Lower lobe of right lung (tissue), 2 donors: ENCODE results near the gene AGMO. TPM values are rescaled to one million over a fixed set of nuclear protein-coding genes. Genes with fewer than 3 reads are reported as not detected.
"Not testable (repeated sequence)": the region's sequence is repeated elsewhere in the genome, so short reads cannot be mapped to it uniquely, and the experiment has no call there.

ENCODE experiments used
- ATAC-seq, 2 donors: fragments of 200-7000 bp; cut with Tn5 transposase; one replicate each; pipeline ENCODE4 v1.9.1; 2020 to 2022; ENCODE audit warnings: mild to moderate bottlenecking in 2 of 2, moderate library complexity in 2 of 2
- DNase-seq: peaks from one replicate; pipeline ENCODE4 v3.0.0-alpha.2; 2020
- H3K27ac ChIP-seq: fragments of 200-600 bp; one replicate; pipeline ENCODE4 v1.8.0; 2022
- H3K27me3 ChIP-seq: fragments of 200-600 bp; one replicate; pipeline ENCODE4 v1.8.0; 2022; ENCODE audit warnings: low read depth
- H3K36me3 ChIP-seq: fragments of 200-600 bp; one replicate; pipeline ENCODE4 v1.8.0; 2022; ENCODE audit warnings: mild to moderate bottlenecking
- H3K4me1 ChIP-seq: fragments of 200-600 bp; one replicate; pipeline ENCODE4 v1.8.0; 2022
- H3K4me3 ChIP-seq: fragments of 200-600 bp; one replicate; pipeline ENCODE4 v1.8.0; 2022; ENCODE audit warnings: mild to moderate bottlenecking
- H3K9me3 ChIP-seq: fragments of 200-600 bp; one replicate; pipeline ENCODE4 v1.8.0; 2022
- intact Hi-C: fragments of 100-400 bp; cut with DNase I; formaldehyde crosslinking; loops from one replicate; pipeline ENCODE4 v1.11.0; 2022
- total RNA-seq: library from RNA; stranded (reverse); fragmentation: NEBNext Ultra II Directional; extraction: Animal tissue kit (Norgen Biotek cat#: 25700); gene quantifications from one replicate; pipeline ENCODE4 v1.2.1, GENCODE V29; 2021
- TF ChIP-seq, protein P1 (sequence below): fragments of 200-600 bp; IDR thresholded peaks from one replicate; pipeline ENCODE4 v1.8.0; 2022; ENCODE audit warnings: antibody characterized with exemption, mild to moderate bottlenecking
- donor health status: DM: no; HTN: yes; CAD: no; lungs with severe emphysema.

Gene AGMO
- total RNA-seq, 1 donor from 2014 or later, result not detected

DNA sequence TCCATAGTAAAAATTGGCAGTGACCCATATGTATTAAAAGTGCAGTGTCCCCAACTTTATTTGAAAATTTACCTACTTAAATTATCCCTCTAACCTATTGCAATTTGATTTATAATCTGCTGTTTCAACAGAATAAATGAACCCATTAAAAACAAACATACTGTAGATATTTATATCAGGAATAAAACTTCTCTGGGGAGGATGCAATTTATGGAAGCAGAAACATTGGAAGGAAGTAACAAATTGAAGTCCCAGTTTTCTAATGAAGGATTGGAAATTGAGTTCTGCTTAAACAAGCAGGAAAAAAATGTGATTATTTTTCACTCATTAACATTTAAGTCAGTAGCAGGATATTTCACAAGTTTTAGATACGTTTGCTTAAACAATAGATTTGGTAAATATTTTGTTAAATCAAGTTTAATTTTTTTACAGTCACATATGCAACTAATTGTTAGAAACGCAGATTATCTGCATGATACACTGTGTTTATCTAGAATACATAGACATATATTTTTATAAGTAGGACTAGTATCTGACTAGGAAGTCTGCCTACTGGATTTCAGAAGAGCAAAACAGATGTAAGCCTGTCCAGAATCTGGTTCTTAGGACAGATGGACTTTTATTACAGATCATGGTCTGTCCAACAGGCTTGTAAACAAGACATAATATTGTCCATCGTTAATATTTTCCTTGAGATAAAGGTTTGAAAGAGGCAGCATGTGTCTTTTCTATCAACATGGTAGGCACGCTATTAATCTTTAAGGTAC is 5.3 kb downstream of the AGMO start:
- no peak for ATAC-seq
- H3K4me3 ChIP-seq, result no peak overlapping the region
- no peak for DNase-seq

DNA sequence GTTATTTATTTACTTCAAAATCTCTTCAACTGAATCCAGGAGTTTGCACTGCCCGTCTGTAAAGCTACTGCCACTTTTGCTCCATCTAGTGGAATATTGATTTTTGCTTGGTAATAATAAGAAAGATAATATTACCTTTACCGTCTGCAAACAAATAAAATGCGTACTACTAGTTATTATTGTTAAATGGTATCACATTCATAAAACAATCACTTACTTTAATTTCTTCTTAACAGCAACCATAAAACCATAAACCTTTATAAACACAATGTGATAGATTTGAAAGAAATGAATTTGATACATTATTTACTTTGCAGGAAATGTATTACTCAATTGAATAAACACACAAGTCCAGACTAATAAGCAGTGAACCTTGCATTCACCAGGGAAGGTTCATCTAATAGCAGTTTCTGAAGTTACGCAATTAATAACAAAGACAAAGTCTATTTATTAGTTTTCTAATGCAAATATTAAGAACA is 6.4 kb downstream of the AGMO start:
- intact Hi-C loops, result no loop called here
- TF ChIP-seq, protein P1, sequence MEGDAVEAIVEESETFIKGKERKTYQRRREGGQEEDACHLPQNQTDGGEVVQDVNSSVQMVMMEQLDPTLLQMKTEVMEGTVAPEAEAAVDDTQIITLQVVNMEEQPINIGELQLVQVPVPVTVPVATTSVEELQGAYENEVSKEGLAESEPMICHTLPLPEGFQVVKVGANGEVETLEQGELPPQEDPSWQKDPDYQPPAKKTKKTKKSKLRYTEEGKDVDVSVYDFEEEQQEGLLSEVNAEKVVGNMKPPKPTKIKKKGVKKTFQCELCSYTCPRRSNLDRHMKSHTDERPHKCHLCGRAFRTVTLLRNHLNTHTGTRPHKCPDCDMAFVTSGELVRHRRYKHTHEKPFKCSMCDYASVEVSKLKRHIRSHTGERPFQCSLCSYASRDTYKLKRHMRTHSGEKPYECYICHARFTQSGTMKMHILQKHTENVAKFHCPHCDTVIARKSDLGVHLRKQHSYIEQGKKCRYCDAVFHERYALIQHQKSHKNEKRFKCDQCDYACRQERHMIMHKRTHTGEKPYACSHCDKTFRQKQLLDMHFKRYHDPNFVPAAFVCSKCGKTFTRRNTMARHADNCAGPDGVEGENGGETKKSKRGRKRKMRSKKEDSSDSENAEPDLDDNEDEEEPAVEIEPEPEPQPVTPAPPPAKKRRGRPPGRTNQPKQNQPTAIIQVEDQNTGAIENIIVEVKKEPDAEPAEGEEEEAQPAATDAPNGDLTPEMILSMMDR, result no peak
- Histone ChIP-seq H3K9me3 (no peaks in the 10 kb centered on the region), H3K4me3 (no peak overlapping the region), H3K27me3 (no peaks in the 10 kb centered on the region), H3K4me1 (no peaks in the 10 kb centered on the region), H3K36me3 (no peaks in the 10 kb centered on the region), H3K27ac (no peak overlapping the region)
- DNase-seq (no peak), ATAC-seq (no peak)

More for the DNA sequence above, 5.3 kb downstream of the AGMO start:
- H3K27ac ChIP-seq, result no peak overlapping the region
- no peaks in the 10 kb centered on the region for H3K36me3 ChIP-seq
- intact Hi-C loops, result no loop called here
- TF ChIP-seq, protein P1, result no peak
- no peaks in the 10 kb centered on the region for H3K9me3 ChIP-seq
- no peaks in the 10 kb centered on the region for H3K4me1 ChIP-seq
- H3K27me3 ChIP-seq, result no peaks in the 10 kb centered on the region

DNA sequence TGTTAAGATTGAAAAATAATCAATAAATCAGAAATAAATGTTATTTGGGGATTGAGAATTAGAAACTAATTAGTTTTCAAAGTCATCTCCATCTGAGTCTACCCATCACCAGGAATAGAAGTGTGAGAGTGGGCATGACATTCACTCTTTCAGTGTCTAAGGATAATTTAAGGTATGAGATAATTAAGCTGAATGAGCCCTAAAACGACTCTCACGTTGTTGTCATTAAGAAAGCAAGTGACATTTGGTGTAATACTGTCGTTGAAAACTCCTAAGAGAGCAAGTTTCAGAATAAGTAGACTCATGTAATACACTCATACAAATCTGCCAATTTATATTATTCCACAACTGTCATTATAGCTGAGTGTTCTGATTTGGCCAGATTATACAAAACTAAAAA is 7.1 kb downstream of the AGMO start:
- Histone ChIP-seq H3K4me3 (no peak overlapping the region), H3K9me3 (no peaks in the 10 kb centered on the region), H3K27me3 (no peaks in the 10 kb centered on the region), H3K36me3 (no peaks in the 10 kb centered on the region), H3K4me1 (no peaks in the 10 kb centered on the region), H3K27ac (no peak overlapping the region)
- intact Hi-C loops, result no loop called here
- no peak for DNase-seq
- TF ChIP-seq, protein P1, result no peak
- ATAC-seq, result no peak

DNA sequence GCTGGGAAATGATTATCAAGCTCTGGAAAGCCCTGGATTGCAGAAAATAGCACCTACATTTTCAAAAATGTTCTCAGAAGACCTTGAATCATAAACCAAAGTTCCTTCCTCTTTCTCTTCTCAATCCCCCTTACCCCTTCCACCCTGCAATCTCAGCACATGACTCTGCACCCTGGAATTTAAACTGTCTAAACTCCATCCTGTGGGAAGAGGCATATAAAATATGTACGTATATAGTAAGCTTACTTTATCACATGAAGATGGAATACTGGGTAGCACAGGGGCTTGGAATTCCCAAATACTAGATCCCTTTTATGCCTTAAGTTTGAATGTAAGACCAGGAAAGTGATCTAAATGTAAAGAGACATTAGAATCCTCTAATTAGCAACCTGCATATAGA is 7.7 kb downstream of the AGMO start:
- no peaks in the 10 kb centered on the region for H3K9me3 ChIP-seq
- intact Hi-C loops, result no loop called here
- no peak for DNase-seq
- no peaks in the 10 kb centered on the region for H3K36me3 ChIP-seq
- no peaks in the 10 kb centered on the region for H3K4me1 ChIP-seq
- TF ChIP-seq, protein P1, result no peak
- H3K4me3 ChIP-seq, result no peak overlapping the region
- H3K27me3 ChIP-seq, result no peaks in the 10 kb centered on the region
- no peak for ATAC-seq
- no peak overlapping the region for H3K27ac ChIP-seq

DNA sequence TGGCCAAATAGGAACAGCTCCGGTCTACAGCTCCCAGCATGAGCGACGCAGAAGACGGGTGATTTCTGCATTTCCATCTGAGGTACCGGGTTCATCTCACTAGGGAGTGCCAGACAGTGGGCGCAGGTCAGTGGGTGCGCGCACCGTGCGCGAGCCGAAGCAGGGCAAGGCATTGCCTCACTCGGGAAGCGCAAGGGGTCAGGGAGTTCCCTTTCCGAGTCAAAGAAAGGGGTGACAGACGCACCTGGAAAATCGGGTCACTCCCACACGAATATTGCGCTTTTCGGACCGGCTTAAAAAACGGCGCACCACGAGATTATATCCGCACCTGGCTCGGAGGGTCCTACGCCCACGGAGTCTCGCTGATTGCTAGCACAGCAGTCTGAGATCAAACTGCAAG is 14.5 kb downstream of the AGMO start:
- H3K4me3 ChIP-seq, ATAC-seq, DNase-seq, H3K9me3 ChIP-seq, H3K4me1 ChIP-seq, H3K36me3 ChIP-seq, H3K27ac ChIP-seq, H3K27me3 ChIP-seq, intact Hi-C loops: not testable (repeated sequence)

DNA sequence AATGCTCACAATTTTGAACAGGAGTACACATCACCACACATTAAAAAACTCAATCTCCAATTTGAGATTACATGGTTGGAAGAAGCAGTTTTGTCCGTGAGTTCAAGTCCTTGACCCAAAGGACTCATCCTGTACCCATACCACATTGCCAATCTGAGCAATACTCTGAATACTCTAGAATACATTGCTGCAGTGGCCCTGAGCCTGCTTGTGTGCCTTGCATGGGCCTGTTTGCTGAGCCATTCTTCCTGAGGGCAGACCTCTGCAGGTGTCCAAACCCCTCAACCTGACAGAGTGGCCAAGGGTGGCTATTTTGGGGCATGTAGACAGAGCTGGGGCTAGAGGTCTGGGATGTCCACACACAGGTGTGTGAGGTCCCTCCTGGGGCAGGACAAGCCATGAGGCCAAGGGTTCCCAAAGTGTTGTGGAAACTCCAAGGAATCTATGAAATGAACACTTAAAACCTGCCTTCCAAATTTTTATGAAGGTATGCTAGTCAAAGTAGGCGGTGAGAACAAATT is 15.5 kb downstream of the AGMO start:
- H3K4me3 ChIP-seq, result no peak overlapping the region
- ATAC-seq (no peak), DNase-seq (no peak)
- no peaks in the 10 kb centered on the region for H3K27me3 ChIP-seq
- H3K36me3 ChIP-seq, result no peaks in the 10 kb centered on the region
- intact Hi-C loops, result no loop called here
- no peaks in the 10 kb centered on the region for H3K4me1 ChIP-seq
- TF ChIP-seq, protein P1, result no peak
- H3K27ac ChIP-seq, result no peak overlapping the region
- no peaks in the 10 kb centered on the region for H3K9me3 ChIP-seq
